HG03354 (cell line): ENCODE results near the gene MPPED2.

ENCODE experiments used
- ATAC-seq: cut with Tn5 transposase; IDR thresholded peaks from one replicate; pipeline ENCODE4 v1.9.1; 2021; ENCODE audit warnings: mild to moderate bottlenecking; ENCODE audit not compliant: unreplicated experiment, poor library complexity, severe bottlenecking

Gene MPPED2

DNA sequence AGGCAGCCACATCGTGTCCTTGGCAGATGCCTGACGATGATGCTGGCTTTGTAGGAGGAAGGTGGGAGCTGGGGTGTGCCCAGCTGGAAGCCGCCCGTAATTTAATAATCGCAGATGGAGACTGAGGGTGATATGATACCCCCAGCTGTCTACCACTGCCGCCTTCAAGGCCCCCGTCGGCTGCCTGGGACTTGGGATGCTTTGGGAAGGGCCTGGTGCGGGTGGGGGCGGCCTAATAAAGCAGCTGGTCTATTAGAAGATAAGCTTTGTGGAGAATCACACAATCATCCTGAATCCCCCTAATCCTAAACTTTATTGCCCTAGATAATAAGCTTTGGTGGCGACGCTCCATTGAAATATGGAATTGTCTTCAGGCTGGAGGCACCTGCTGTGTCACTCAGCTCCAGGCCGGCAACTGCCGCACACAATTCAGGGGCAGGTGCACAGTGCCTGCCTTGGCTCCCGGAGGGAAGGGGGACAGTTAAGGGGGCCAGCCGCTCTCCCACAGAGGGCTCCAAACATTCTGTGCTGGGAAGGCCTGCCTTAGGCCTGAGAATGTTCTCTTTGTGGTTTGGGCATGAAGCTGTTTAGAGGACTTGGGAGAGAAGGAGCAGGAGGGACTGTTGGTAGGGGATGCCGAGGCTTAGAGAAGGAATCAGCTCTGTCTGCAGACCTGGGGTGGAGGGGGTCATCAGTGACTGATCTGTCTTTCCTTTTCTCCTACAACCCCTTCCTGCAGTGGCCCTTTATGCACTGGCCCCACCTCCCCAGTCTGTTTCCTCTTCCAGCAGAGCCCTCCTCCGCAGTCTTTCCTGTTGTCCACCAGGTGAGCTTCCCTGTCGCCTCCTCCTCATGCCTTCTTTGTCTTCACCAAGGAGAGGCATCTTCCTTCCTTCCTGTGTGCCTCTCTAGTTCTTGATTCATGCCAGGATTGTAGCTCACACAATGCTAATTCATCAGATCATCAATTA is 198.0 kb downstream of the MPPED2 start:
- no peak for ATAC-seq

DNA sequence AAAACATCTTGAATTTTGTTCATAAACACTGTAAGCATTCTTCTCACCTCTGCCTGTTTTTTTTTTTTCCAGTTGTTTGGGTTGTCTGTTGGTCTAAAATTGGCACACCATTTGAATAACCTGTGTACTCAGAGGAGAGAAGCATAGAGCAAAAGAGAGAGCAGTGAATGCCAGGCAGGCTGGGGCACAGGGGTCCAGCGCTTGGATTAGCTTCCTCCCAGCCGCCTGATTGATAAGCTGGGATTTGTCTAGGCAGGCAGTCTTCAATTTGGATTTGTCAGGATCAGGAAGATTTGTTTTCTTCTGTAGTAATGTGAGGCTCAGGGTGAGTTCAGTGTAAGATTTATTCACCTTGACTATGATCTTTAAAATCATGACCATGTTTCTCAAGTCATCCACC is 204.3 kb downstream of the MPPED2 start:
- no peak for ATAC-seq

DNA sequence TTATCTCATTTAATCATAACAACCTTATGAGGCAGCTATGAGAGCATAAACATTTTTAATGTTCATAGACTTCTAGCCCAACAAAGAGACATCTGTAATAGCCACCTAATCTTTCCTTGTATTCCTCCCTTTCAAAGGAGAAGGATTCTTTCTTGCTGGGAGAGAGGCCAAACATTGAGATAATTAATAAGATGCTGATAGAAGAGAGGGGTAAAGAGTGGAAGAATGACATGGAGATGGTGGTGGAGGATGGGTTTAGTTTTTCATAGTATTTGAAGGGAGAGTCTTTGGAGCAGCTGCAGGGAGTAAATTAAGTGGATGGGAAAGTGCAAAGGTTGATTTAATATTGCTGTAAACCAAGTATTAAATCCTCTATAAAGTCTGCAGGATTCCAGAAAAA is 205.3 kb downstream of the MPPED2 start:
- ATAC-seq = no peak

DNA sequence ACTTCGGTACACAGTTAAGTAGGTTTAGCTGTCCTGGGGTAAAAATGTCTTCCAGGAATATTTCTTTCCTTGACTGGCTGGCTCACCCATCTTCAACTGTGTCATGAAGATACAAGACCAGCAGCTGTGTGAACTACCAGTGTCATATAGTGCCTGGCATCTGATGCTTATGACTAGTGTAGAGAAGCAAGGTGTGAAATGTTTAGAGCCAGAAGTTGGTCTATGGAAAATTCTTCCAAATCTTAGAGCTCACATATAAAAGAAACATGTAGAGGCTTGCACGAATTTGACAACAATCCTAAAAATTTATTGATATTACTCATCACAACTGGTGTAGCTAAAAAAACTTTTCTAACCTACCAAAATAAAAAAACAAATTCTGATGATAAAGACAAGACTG is 208.8 kb downstream of the MPPED2 start:
- ATAC-seq = no peak

DNA sequence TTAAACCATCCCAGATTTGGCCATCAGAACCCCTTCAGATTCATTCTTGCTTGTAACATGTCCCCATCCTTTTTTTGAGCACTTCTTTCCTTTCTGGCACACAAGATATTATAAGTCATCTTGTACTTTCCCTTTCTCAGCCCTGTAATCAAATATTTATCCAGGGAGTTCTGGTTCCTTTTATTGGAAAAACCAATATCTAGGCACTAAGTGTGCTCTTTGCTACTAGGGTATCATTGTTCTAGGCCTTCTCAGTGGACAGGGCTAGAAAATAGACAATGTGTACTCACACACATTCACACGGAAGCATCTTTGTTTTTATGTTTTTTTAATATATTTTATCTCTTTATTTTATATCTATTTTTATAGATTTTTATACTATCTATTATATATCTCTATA is 216.0 kb downstream of the MPPED2 start:
- no peak for ATAC-seq

DNA sequence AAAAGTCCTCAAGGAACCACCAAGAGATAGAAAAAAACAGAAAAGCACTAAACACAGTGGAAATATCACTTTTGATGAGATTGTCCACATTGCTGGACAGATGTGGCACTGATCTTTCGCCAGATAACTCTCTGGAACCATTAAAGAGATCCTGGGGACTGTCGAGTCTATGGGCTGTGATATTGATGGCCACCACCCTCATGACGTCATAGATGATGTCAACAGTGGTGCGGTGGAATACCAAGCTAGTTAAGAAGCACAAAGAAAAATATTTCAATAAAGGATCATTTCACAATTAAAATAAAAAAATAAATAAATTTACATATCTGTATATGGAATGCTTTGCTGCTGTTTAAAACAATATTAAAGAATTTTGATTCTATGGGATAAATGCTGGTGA is 217.8 kb downstream of the MPPED2 start:
- ATAC-seq = no peak

DNA sequence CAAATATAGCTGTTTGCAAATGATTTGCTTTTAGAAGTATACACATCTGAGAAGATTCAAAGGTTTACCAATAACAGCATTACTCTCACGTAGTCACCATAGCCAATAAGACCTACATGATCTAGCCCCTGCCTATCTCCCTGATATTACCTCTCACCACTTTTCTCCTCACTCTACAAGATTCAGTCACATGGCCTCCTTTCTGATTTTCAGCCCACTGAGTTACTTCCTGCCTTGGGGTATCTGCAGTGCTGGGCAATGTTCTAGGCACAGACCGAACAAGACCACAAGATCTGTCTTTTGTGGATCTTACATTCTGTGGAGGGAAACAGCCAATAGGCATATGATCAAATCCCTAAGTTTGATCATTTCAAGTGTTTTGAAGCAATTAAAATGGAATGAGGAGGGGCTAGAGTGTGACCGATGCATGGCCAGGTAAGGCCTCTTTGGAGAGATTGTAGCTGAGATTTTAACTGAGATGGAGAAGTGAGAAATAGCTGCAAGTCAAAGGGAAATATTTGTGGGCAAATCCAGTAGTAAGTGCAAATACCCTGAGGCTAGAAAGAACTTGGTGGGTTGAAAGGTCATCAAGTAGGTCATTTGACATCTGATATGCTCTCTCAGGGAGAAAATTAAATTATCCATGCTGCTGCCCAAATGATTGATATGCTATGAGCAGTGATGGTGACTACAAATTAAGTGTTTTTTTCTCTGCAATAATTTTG is 220.2 kb downstream of the MPPED2 start:
- ATAC-seq = no peak

DNA sequence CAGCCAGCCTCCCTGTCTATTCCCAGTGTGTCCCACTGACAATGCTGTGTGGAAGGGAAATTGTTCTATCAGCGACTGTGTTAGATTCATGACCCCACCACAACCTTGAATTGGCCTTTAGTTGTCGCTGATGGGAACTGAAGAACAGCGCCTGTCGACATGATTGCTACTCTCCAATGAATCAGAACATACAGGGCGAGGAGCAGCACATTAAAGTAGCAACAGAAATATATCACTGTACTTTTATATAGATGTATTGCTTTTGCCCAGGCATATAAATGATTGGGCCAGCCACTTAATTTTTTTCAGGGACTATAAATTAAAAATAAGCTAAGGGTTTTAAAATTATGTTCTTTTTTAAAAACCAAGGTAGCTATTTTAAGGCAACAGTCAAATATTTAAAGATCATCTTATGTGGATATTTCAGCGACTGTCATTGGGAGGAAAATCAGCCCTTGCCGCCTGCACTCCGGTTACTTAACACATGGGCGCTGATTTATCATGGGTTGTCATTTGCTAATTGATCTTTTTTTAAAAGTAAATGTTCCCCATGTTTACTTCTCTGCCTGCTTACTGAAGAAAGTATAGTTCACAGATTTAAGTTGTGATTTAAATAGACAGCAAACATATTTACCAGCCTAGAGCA is 221.2 kb downstream of the MPPED2 start:
- no peak for ATAC-seq

DNA sequence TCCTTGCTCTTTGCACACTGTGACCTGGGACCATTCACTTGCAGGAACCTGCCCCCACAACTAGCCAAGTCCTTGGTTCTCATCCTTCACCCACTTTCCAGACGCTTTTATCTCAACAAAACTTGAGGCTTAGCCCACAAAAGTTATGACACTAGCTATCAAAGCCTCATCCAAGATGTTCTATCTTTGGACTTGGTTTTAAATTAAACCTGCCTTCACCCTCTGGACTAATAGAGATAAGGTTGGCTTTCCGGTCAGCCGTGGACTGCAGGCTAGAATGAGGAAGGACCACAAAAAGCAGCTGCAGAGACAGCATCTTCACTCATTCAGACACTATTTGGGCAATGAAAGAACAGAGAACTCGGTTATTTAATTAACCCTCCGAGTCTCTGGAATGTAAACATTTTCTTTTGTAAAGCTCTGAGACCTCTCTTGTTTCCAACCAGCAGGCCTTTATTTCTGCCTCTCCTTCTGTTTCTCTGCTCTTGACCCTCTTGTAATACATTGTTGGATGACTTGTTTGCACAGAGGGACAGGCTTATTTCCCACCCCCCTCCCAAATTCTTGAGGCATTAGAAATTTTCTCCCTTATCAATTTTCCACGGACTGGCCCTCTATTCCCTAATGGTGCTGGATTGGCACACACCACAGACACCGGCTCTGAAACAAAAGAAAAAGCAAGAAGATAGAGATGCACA is 221.9 kb downstream of the MPPED2 start:
- no peak for ATAC-seq

DNA sequence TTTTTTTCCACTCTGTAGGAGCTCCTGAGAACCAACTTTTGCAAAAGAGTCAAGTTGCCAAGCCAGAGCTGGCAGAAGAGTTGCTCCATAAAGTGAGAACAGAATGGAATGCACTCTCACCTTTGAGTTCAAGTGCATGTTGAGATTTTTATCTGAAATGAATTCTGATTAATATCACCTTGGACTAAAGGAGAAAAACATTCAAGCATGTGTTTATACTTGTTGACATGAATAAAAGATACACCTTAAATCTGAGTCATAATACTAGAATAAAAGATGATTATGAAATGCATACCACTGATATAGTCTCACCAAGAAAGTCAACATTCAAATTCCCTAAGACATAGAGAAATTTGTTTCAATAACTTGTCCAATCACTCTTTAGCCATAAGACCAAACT is 225.4 kb downstream of the MPPED2 start:
- no peak for ATAC-seq
